HepG2 (cell line): ENCODE results near the gene ZNF444. TPM values are rescaled to one million over a fixed set of nuclear protein-coding genes. Genes with fewer than 3 reads are reported as not detected.

Source experiments
- HOMEZ ChIP-seq: IDR thresholded peaks from 2 replicates; pipeline ENCODE4 v1.6.1; 2016; ENCODE audit warnings: low read depth
- KDM6A ChIP-seq: IDR thresholded peaks from 2 replicates; pipeline ENCODE4 v1.6.1; 2016; ENCODE audit warnings: low read depth
- MAFF ChIP-seq: IDR thresholded peaks from 2 replicates; pipeline ENCODE4 v1.6.1; 2011; ENCODE audit warnings: low read depth, low read length, improper control_type of control experiment
- MIER2 ChIP-seq: IDR thresholded peaks from 2 replicates; pipeline ENCODE4 v1.6.1; 2016; ENCODE audit warnings: missing biosample characterization, missing genetic modification reagents
- MXD1 ChIP-seq: sonication (generic); formaldehyde crosslinking; IDR thresholded peaks from 2 replicates; pipeline ENCODE4 v1.4.0; 2020; ENCODE audit warnings: mild to moderate bottlenecking, missing genetic modification reagents
- PHF5A ChIP-seq: IDR thresholded peaks from one replicate; pipeline ENCODE4 v1.6.1; 2018; ENCODE audit warnings: low read depth, missing genetic modification reagents; ENCODE audit not compliant: unreplicated experiment
- POLR2A ChIP-seq, 2 experiments: IDR thresholded peaks; 2 replicates each; pipeline ENCODE4 v1.6.1; 2011; ENCODE audit warnings: low read depth in 2 of 2, low read length in 2 of 2, mild to moderate bottlenecking in 1 of 2, moderate library complexity in 1 of 2; ENCODE audit not compliant: insufficient read depth in 1 of 2
- SOX13 ChIP-seq, 3 experiments: fragments of 450-650 bp in 1 of 3; sonication (generic) in 1 of 3; formaldehyde crosslinking in 1 of 3; IDR thresholded peaks in 2 of 3; conservative IDR thresholded peaks in 1 of 3; 2 replicates each; pipeline versions ENCODE4 v1.5.0 to v1.6.1; 2016 to 2020; ENCODE audit warnings: antibody characterized with exemption in 1 of 3, mild to moderate bottlenecking in 1 of 3, missing compliant biosample characterization in 1 of 3, missing genetic modification reagents in 1 of 3, moderate library complexity in 1 of 3
- STAG1 ChIP-seq: sonication (generic); formaldehyde crosslinking; IDR thresholded peaks from 2 replicates; pipeline ENCODE4 v1.4.0; 2020; ENCODE audit warnings: missing genetic modification reagents
- ZKSCAN8 ChIP-seq: IDR thresholded peaks from 2 replicates; pipeline ENCODE4 v1.6.1; 2016; ENCODE audit warnings: borderline replicate concordance, missing genetic modification reagents, missing compliant biosample characterization
- ZNF788 ChIP-seq: sonication (generic); formaldehyde crosslinking; IDR thresholded peaks from 2 replicates; pipeline ENCODE4 v1.5.0; 2020; ENCODE audit warnings: mild to moderate bottlenecking, missing genetic modification reagents, borderline replicate concordance
- polyA plus RNA-seq, 8 experiments: library from polyadenylated mRNA; depleted of rRNA in 3 of 8; stranded (reverse) in 7 of 8; unstranded in 1 of 8; fragments of >200 nt; fragmentation: Illumina TruSeq in 4 of 8; extraction: Trizol in 4 of 8; gene quantifications; 2 replicates each; pipeline versions ENCODE4 v1.2.1 to v1.2.3, GENCODE V29; 2011 to 2016; ENCODE audit warnings: low read depth in 4 of 8, missing spikeins in 1 of 8, mixed read lengths in 1 of 8; ENCODE audit not compliant: insufficient read depth in 1 of 8
- total RNA-seq, 5 experiments: library from RNA; depleted of rRNA; stranded (reverse); fragments of >200 nt; fragmentation: Illumina TruSeq; extraction: Trizol; gene quantifications; 2 replicates each; pipeline ENCODE4 v1.2.3, GENCODE V29; 2016; ENCODE audit warnings: low read depth in 1 of 5
- TF ChIP-seq, protein P1 (sequence below): sonication (generic); formaldehyde crosslinking; IDR thresholded peaks from 2 replicates; pipeline ENCODE4 v1.4.0; 2020; ENCODE audit warnings: missing genetic modification reagents, low read depth, mild to moderate bottlenecking, borderline replicate concordance
- TF ChIP-seq, protein P2 (sequence below): sonication (generic); formaldehyde crosslinking; IDR thresholded peaks from 2 replicates; pipeline ENCODE4 v1.4.0; 2020; ENCODE audit warnings: mild to moderate bottlenecking, missing genetic modification reagents
- TF ChIP-seq, protein P3 (sequence below), 2 experiments: sonication (generic) in 1 of 2; formaldehyde crosslinking in 1 of 2; IDR thresholded peaks; 2 replicates each; pipeline versions ENCODE4 v1.4.0 to v1.6.1; 2016 to 2020; ENCODE audit warnings: borderline replicate concordance in 1 of 2, low read depth in 1 of 2, mild to moderate bottlenecking in 1 of 2, missing genetic modification reagents in 1 of 2
- TF ChIP-seq, protein P4 (sequence below): IDR thresholded peaks from 2 replicates; pipeline ENCODE4 v1.6.1; 2016; ENCODE audit warnings: mild to moderate bottlenecking

Gene ZNF444
- total and polyA plus RNA-seq, 2 of the 13 experiments (the other 11 are each of a cell fraction or from before 2014, with no cell fraction given): 27.4 to 30.3 TPM

DNA sequence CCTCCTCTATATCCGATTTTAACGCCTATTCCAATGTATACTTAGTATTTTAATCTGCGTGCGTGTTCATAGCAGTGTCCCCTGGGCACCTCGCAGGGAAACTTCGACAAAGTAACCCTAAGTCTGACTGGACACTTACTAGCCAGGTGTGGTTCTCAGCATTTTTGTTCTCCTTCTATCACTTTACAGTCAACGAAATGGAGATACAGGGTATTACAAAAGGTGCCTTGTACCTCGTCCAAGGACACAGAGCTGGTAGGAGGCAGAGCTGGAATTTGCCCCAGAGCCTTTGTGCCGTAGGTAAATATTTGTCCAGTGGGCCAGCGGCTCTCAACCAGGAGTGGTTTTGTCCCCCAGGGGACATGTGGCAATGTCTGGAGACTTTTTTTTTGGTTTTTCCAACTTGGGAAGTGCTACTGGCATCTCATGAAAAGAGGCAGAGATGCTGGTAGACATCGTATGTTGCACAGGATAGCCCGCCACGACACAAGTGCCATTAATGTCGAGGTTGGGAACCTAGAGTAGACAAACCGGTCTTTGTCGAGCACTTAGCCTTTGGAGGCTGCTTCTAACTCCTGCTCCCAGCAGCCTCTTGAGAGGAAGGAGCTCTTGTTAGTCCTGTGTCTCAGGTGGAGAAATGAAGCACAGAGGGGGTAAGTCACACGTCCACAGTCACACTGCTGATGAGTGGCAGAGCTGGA lies 1.1 kb downstream of the ZNF444 start (continued):
- TF ChIP-seq, protein P1, sequence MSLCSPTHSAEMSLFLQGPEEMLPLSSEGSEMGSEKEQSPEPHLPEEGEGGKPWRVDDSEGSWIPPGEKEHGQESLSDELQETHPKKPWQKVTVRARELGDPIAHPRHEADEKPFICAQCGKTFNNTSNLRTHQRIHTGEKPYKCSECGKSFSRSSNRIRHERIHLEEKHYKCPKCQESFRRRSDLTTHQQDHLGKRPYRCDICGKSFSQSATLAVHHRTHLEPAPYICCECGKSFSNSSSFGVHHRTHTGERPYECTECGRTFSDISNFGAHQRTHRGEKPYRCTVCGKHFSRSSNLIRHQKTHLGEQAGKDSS: peak; percentile 19; the same call in 1 of the 2 replicates
- TF ChIP-seq ZKSCAN8 (CRISPR knock-in tag) (0 out of 2 replicates have a peak, but pooled peaks have one; percentile 39), MIER2 (CRISPR knock-in tag) (peak; percentile 43; the same call in 1 of the 2 replicates), HOMEZ (CRISPR knock-in tag) (0 out of 2 replicates have a peak, but pooled peaks have one; percentile 49), KDM6A (CRISPR knock-in tag) (peak; percentile 94), STAG1 (CRISPR knock-in tag) (peak; percentile 19; the same call in 1 of the 2 replicates), SOX13 (IDR thresholded peaks at IDR 0.05) (peak; percentile 48), SOX13 (CRISPR knock-in tag; conservative IDR thresholded peaks at IDR 0.05 in 1 of 2, IDR thresholded peaks at IDR 0.05 in 1 of 2) (peak in 1 of 2 experiments; percentile 91; a peak in 2 of 4 replicates), POLR2A (IDR thresholded peaks at IDR 0.05; ENCODE audit: insufficient read depth in 1 of 2, low read depth in 2 of 2, low read length in 2 of 2) (peak; percentile 75 to 92), MXD1 (CRISPR knock-in tag) (peak; percentile 1; the same call in 1 of the 2 replicates), ZNF788 (CRISPR knock-in tag) (peak; percentile 54; the same call in 1 of the 2 replicates), PHF5A (CRISPR knock-in tag) (peak; percentile 62), MAFF (0 out of 2 replicates have a peak, but pooled peaks have one; percentile 21)
- TF ChIP-seq, protein P2, sequence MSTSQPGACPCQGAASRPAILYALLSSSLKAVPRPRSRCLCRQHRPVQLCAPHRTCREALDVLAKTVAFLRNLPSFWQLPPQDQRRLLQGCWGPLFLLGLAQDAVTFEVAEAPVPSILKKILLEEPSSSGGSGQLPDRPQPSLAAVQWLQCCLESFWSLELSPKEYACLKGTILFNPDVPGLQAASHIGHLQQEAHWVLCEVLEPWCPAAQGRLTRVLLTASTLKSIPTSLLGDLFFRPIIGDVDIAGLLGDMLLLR: peak; percentile 24; the same call in 1 of the 2 replicates
- TF ChIP-seq, protein P3, sequence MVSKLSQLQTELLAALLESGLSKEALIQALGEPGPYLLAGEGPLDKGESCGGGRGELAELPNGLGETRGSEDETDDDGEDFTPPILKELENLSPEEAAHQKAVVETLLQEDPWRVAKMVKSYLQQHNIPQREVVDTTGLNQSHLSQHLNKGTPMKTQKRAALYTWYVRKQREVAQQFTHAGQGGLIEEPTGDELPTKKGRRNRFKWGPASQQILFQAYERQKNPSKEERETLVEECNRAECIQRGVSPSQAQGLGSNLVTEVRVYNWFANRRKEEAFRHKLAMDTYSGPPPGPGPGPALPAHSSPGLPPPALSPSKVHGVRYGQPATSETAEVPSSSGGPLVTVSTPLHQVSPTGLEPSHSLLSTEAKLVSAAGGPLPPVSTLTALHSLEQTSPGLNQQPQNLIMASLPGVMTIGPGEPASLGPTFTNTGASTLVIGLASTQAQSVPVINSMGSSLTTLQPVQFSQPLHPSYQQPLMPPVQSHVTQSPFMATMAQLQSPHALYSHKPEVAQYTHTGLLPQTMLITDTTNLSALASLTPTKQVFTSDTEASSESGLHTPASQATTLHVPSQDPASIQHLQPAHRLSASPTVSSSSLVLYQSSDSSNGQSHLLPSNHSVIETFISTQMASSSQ (IDR thresholded peaks at IDR 0.05; ENCODE audit: low read depth): 0 out of 2 replicates have a peak, but pooled peaks have one; percentile 31
- TF ChIP-seq, protein P3 (CRISPR knock-in tag; IDR thresholded peaks at IDR 0.05; ENCODE audit: borderline replicate concordance): no peak; the same call in 1 of the 2 replicates
- TF ChIP-seq, protein P4, sequence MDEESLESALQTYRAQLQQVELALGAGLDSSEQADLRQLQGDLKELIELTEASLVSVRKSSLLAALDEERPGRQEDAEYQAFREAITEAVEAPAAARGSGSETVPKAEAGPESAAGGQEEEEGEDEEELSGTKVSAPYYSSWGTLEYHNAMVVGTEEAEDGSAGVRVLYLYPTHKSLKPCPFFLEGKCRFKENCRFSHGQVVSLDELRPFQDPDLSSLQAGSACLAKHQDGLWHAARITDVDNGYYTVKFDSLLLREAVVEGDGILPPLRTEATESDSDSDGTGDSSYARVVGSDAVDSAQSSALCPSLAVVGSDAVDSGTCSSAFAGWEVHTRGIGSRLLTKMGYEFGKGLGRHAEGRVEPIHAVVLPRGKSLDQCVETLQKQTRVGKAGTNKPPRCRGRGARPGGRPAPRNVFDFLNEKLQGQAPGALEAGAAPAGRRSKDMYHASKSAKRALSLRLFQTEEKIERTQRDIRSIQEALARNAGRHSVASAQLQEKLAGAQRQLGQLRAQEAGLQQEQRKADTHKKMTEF (CRISPR knock-in tag): peak; percentile 93
